Fibroblast of skin of right quadriceps (primary cell): ENCODE measurements around the gene ATAD3A.
"Not testable (repeated sequence)": the region's sequence is repeated elsewhere in the genome, so short reads cannot be mapped to it uniquely, and the experiment has no call there.

Experiments
- DNase-seq: peaks from one replicate; pipeline ENCODE4 v3.0.0-alpha.2; 2013

ATAD3A gene

DNA sequence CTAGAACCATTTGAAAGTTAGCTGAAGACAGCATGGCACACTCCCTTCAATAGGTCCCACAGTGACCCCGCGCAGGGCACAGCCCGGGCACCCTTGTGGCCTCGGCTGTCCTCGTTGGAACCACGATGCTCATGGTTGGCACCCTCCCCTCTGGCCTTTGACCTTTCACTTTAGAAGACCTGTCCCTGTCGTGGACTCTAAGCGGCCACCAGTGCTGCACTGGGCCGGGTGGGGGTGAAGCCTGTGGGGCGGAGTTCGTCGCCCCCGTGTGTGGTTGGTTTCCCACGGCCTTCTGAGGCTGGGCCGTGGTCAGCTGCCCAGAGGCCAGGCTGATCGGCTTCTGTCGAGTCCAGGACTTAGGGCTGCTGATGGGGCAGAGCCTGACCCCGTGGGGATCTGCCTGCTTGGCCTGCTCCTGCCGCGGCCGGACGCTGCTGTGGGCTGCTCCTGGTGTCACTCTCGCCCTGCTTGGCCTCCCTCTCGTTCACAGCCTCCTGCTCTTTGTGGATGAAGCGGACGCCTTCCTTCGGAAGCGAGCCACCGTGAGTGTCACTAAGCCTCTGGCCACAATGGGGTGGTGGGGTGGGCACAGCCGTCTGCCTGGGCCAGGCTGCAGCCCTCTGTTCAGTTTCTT, 12.9 kb downstream of the ATAD3A start:
- DNase-seq, result not testable (repeated sequence)

DNA sequence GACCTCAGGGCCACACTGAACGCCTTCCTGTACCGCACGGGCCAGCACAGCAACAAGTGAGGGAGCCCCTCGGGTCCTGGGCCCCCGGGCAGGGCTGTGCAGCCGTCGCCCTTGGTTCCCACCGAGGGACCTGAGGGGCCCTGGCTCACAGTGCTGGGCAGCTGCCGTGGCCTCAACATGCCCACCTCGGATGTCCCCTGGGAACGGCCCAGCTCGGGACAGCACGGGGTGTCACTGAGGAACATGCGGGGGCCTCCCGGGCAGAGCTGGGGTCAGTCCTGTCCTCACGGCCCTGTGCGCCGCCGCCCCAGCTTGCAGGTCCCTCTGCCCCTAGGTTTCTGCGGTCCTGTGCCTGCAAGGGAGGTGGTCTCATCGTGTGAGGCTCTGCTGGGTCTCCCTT, 14.5 kb downstream of the ATAD3A start:
- DNase-seq, result not testable (repeated sequence)

DNA sequence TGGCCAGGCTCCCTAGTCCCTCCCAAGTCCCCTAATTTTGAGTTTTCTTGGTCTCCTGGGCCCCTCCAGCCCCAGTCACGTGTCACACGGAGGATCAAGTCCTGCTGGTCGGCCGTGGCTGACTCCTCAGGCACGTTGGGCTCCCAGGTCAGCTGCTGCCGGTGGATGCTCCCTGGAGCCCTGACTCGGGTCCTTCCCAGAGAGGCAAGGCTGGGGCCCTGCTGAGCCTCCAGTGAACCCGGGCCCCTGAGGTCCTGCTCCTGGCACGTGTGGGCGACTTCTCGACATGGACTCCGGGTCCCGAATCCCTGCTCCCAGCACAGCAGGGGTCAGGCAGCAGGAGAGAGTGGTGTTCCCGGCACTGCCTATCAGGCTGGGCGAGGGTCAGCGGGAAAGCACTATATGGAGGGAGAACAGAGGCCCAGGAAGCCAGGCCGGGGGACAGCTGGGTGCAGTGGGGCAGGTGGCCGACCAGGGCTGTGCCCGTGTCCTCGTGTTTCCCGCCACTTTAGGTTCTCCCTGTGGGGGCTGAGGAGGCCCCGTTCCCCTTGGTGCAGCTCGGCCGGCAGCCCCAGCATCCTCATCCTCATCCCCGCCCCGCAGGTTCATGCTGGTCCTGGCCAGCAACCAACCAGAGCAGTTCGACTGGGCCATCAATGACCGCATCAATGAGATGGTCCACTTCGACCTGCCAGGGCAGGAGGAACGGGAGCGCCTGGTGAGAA, 15.3 kb downstream of the ATAD3A start:
- no peak for DNase-seq

DNA sequence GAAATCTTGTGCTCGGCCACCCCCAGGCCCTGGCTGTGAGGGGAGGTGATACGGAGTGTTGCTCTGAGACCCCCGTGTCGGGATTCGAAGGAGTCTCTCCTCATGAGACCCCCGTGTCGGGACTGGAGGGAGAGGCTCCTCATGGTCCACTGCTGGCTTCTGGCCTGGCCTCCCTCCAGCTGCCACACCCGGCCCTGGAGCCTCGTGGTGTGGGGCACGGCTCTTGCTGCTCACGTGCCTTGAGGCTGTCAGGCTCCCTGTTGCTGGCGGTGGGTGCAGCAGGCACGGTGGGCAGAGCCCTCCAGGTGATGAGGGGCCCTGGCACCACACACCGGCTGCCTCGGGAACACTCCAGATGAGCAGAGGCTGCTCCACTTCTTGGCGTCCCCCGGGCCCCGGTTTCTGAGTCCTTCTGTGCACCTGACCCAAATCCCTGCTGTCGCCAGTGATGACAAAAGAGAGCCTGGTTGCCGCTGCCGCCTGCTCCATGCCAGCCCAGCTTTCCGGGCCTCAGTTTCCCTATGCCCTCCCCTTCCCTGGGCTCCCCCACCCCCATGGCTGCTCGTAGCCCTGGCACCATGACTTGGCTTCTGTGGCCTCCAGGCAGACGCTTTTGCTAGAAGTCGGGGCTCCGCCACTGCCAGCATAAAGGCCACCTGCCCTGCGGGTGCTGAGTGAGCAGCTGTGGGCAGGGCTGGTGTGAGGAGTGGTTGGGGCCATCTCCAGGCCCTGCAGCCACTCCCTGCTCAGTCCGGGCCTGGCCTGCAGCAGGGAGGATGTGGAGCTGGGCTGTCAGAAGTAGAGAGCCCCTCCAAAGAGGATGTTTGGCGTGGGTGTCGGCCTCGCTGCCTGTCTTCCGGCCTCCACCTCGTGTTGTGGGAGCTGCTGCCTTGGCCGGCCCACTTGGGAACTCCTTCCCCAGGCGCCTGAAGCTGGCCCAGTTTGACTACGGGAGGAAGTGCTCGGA, 16.6 kb downstream of the ATAD3A start:
- DNase-seq, result no peak

DNA sequence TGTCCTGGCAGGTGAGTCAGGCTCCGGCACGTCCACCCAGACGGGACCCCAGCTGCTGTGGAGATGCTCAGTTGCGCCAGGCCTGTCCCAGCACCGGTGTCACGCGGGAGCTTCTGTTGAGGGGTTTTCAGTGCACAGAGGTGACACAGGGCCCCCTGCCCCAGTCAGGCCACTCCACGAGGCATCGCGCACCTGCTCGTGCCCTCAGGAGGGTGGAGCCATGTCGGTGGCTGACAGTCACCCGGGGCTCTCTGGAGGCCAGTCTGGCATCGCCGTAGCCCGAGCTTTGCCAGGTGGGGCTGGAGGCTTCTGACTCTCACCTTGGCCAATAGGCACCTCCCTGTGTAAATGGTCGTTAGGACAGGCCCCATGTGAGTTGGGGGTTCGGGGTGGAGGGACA, 17.4 kb downstream of the ATAD3A start:
- no peak for DNase-seq

DNA sequence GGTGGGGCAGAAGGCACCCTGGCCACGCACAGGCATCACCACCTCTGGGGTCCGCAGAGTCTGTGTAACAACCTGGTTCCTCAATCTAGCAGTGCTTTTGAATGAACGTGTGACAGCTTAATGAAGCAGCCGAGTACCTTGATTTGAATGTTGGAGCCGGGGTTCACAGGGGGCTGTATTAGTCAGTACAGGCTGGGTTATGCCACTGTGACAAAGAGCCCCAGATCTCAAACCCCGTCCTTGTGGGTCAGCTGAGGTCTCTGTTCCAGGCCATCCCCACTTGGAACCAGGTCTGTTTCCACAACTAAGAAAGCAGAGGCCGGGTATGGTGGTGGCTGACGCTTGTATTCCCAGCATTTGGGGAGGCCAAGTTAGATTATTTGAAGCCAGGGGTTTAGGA, 18.0 kb downstream of the ATAD3A start:
- no peak for DNase-seq

DNA sequence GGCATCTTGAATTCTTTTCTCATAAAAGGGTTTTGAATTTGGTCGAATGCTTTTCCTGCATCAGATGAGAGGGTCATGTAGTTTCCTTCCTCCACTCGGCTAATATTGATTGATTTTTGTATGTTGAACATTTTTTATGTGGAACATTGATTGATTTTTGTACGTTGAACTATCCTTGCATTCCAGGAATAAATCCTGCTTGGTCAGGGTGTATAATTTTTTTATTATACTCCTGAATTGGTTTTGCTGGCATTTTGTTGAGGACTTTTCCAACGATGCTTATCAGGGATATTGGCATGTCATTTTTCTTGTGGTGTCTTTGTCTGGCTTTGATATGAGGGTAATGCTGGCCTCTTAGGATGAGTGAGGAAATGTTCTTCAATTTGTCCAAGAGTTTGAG, 20.0 kb downstream of the ATAD3A start:
- DNase-seq, result no peak

DNA sequence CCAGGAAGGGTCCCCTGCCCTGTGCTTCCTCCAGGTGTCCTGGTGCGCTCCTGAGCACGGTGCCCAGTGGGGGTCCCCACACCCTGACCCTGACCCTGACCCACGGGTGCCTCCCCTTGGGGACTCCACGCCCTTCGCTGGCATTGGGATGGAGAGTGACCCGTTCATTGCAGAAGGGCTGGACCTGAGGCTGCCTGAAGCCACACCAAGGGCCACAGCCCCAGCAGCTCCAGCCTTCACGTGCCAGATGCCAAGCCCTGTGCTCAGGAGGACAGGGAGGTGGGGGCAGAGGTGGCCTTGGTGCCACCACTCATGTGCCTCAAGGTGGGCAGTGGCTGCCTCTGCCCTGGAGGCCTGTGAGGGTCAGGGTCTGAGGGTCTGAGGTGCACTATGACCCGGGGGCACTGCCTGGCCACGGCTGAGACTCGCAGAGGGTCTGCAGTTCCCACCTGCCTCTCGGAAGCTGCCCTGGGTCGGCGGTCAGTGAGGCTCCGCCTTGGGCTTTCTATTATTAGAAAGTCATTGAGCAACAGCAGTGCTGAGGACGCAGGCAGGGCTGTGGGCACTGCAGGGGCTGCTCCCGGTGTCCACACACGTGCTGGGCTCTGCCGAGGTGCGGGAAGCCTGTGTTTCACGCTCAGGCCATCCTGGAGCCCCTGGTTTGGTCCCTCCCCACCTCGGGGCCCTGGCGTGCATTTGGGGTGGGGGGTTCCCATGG, 21.4 kb downstream of the ATAD3A start:
- not testable (repeated sequence) for DNase-seq

DNA sequence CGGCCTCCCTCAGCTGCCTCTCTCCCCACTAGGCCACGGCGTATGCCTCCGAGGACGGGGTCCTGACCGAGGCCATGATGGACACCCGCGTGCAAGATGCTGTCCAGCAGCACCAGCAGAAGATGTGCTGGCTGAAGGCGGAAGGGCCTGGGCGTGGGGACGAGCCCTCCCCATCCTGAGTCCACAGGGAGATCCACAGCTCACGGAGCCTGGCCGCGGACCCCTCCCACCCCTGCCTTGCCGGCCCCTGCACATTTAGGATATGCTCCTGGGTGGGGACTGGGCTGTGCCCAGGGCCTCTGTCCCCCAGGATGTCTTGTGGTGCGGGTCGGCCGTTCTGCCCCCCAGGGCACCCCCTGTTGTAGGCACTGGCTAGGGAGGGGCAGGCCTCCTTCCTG, 21.9 kb downstream of the ATAD3A start:
- not testable (repeated sequence) for DNase-seq

DNA sequence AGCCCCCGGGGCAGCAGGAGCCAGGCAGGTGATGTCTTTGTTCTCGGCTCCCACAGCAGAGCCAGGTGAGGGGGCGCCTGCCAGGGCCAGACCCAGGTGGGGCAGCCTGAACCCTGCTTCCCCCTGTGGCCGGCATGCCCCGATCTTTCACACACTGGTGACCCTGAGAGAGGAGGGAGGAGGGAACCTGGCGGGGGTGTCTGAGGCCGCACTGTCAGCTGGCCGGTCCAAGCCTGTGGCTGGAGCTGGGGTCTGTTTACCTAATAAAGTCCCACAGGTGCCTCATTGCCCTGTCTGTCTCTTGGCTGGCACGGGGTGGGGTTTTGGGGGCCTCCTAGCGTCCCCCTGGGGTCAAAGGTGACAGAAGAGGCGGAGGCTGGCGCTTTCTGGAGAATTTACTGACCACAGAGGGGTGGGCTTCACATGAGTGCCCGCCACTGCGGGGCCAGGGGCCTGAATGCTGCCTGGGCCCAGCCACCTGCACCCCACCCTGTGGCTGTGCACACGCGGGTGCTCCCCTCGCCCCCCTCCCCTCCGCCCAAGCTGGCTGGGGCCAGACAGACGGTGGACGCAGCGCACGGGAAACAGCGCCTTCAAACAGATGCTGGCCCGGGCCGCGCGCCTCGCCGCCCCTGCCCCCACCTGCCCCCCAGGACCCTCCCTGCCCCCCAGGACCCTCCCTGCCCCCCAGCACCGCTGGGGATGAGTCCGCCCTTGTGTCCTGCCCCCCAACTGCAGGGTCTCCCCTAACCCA, 22.6 kb downstream of the ATAD3A start:
- no peak for DNase-seq

DNA sequence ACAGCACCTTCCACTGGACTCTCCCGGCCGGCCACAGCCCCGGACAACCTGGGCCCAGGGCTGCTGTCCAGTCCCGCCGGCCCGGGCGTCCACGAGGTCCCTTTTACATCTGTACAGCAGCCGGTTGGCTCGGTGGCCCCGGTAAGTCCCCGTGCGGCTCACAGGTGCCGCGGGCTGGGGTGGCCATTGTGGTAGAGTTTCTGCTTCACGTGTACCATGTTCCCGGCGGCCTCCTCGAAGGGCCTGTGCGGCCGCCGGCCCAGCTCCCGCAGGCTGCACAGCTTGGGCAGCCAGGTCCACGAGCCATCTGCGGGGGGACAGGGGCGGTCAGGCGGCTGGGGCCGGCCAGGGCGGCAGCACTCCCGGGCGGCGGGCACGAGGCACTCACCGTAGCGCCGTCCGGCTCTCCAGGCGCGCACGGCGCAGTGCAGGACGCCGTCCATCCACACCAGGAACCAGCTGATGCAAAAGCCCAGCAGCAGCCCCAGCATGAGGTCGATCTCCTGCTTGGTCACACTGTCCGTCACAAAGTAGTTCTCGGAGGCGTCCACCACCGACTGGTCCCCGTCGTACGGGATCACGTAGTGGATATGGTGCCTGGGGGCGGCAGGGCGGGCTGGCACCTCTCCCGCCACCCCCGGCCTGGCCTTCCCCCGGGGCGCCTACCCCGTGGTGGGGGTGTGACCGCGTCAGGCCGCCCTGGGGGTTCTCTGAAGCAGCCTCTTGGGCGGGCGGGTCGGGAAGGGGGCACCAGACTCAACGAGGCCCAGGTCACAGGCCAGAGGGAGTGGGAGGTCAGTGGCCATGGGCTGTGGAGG, 23.4 kb downstream of the ATAD3A start:
- DNase-seq, result no peak

DNA sequence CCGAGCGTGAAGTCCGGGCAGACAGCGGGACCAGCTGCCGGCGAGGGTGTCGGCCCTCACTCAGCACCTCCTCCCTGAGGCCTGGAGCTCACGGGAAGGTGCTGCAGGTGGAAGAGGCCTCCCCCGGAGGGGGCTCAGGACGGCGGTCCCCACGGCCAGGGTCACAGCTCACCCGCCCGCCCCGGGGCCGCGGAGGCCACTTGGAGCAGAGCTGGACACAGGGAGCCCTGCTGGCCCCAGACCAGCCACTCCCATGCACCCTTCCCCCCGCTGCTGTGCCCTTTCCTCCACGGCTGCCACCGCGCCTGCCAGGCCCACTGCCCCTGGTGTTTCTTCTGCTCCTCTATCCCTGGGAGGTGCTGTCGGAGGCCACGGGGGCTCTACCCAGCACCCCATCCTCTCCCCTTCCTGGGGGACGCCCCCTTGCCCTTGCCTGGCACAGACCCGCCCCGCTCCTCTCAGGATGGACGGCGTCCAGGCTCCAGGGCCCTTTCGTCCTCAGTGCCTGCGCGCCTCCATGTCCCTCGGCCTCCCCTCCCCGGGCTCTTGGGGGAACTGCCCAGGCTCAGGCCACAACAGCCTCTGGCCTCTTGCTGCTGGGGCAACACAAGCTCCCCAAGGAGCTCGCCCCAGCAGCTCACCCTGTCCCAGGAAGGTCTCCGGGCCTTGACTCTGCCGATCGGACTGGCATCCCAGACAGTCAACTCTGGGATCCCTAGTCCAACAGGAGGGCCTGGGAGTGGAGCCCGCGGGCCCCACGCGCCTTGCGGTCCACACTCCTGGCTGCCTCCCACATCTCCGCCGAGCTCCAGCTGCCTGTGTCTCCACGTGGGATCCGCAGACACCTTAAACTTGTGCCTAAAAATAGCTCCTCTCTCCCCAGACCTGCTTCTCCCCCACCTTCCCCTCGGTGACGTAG, 24.3 kb downstream of the ATAD3A start:
- no peak for DNase-seq

DNA sequence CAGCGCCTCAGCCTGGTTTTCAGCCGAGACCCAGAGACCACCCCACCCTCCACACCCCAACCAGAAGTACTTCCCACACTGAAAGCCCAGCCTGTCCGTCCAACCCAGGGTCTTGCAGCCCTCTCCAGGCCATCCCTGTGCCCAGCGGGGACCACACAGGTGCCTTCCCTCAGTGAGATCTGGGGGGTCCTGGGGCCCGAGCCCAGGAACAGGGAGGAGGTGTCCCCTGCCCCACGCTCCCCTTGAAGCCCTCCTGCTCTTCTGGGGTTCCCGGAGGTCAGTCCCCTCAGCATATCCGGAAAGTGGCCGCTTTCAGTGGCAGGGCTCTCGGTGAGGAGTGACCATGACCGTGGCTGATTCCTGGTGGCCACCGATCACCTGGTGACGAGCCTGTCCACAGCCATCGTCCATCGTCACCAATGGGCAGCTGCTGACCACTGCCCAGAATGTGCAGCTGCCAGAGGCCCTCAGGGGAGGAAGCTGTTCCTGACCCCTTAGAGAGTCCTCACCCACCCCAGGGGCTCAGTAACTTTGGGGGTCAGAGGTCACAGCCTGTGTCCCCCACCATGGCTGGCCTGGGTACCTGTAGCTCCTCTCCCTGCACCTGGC, 25.1 kb downstream of the ATAD3A start:
- no peak for DNase-seq

DNA sequence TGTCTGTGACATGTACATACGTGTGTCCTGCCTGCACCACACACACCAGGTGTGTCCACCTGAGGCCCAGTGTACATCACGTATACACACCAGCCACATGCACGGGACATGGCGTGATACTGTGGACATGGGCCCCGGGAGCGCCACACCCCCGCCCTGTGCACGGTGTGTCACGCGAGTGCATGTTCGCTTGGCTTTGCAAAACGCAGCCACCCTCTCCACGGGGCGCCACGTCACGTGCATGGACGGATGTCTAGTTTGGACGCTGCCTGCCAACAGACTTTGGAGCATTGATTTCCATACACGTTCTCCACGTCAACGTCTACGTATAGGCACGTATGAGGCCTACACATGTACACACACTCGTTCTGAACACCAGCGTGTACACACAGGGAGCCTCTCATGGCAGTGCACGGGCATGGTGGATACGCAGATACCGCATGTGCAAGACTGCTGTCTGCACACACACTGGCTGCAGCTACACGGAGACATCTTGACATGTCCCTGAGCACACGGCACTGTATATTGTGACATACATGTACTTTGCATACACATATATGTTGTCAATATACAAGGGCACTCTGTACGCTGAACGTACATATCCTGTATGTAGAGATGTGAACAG, 25.8 kb downstream of the ATAD3A start:
- DNase-seq, result no peak

DNA sequence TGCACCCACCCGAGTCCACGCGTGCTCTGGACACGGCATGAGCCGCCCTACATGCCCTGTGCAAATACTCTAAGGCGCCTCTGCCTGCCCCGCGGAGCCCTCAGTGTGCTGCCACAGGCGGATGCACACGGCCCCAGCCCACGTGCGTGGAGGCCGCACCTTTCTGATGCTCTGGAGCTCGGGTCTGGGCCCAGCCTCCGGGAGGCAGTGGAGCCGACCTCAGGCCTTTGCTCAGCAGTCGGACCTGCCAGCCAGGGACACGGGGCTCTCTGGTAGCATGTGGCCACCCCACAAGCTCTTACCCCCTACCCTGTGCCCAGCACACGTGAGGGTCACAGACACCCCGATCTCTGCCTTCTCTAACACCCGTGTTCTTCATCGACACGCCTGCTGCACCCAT, 26.4 kb downstream of the ATAD3A start:
- no peak for DNase-seq

DNA sequence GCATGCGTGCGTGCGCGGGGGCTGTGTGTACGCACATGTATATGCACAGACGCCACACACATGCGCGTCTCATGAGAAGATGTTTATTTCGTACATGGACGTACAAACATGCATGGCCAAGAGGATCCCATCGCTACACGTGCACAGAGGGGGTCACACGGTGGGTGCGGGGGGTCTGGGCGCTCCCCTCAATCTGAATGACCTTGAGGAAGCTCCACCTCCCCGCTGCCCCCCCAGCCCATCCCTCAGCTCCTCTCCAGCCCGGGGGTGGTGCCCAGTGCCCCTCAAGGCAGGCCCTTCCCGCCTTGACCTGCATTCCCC, 27.0 kb downstream of the ATAD3A start:
- no peak for DNase-seq

DNA sequence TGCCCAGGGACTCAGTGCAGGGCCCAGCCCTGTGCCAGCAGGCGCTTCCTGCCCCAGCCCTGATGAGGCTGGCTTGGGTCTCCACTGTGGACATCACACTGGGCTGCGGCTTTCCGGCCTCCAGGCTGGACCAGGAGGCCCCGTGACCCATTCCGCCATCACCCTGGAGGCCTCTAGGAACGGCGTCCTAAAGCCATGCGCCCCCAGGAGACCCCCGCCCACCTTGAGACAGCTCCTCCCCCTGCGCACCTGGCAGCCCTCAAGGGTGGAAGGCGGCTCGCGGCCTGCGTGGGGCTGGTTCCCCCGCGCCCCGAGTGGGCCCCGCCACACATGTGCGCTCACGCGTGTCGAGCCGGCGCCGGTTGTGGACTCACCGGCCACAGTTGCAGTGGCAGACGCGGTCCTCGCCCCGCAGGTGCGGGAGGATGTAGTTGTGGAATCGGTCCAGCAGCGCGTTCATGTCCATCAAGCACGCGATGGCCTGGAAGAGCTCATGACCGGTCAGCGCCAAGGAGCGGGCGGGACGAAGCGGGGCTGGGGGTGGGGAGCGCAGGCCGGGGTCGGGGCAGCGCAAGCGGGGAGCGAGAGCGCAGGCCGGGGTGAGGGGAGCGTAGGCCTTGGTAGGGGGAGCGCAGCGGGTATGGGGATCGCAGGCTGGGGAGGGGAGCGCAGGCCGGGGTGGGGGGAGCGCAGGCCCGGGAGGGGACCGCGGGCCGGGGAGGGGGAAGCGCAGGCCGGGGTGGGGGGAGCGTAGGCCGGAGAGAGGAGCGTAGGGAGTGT, 27.5 kb downstream of the ATAD3A start:
- peak; percentile 15 for DNase-seq

DNA sequence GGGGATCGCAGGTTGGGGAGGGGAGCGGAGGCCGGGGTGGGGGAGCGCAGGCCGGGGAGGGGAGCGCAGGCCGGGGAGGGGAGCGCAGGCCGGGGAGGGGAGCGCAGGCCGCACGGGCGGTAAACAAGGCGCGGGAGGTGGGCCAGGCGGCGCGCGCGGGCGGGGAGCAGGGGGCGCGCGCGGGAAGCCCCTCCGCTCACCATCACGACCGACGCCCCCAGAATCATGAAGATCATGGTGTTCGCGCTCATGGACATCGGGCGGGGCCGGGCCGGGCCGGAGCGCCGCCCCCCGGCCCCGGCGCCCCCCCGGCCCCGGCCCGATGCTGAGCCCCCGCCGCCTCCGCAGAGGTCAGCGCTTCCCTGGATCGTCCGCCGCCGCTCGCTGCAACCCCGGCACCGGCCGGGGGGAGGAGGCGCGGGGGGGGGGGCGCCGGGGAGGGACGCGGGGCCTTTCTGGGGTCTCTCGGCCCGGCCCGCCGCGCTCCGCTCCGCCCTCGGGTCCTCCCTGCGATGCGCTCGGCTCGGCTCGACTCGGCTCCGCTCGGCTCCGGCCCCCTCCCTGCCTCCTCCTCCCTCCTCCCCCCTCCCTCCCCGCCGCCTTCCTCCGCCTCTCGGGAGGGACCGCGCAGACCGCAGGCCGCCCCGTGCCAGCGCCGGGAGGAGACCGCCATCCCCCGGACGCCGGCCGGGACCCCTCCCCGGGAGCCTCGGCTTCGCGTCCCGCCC, 28.3 kb downstream of the ATAD3A start, which contains the start of gene TMEM240:
Gene TMEM240 (minus strand): TSS at position 535 of the 728 bp plus-strand sequence. CDS start 278 bp downstream, at position 257.
- DNase-seq, result peak; percentile 82
